NCI-H128 (cell line): Measurements from ENCODE around the gene SMCO1.
"Not testable (repeated sequence)": the region's sequence is repeated elsewhere in the genome, so short reads cannot be mapped to it uniquely, and the experiment has no call there.

Experiments
- DNase-seq: peaks from one replicate; lab custom pipeline; 2025; ENCODE audit not compliant: unreplicated experiment; lab: John Stamatoyannopoulos, UW

SMCO1 gene

DNA sequence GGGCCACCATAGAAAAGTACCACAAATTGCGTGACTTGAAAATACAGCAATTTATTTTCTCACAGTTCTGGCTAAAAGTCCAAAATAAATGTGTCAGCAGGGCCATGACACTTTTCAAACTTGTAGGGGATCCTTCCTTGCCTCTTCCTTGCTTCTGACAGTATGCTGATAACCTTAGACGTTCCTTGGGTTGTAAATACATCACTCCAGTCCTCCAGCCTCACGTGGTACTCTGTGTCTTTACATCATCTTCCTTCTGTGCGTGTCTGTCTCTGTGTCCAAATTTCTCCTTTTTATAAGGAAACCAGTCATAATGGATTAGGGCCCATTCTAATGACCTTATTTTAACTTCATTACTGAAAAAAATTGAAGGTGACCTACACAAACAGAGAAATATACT is 19.0 kb downstream of the SMCO1 start:
- DNase-seq: no peak

DNA sequence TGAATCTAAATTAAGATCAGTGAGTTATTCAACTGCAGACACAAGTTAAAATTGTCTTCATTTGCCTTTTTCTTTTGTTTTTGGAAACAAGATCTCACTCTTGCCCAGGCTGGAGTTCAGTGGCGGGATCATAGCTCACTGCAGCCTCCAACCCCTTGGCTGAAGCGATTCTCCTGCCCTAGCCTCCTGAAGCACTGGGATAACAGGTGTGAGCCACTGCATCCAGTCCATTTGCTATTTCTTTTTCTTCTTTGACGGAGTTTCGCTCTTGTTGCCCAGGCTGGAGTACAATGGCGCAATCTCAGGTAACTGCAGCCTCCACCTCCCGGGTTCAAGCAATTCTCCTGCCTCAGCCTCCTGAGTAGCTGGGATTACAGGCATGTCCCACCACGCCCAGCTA is 21.9 kb downstream of the SMCO1 start:
- no peak for DNase-seq

- no peak for DNase-seq
Observed at GRCh38 chr3:196492080-196492479, 23.1 kb downstream of the SMCO1 start.

GRCh38 chr3:196489747-196490146 is 25.4 kb downstream of the SMCO1 start:
- no peak for DNase-seq

GRCh38 chr3:196486263-196486662 is 28.9 kb downstream of the SMCO1 start:
- no peak for DNase-seq

DNA sequence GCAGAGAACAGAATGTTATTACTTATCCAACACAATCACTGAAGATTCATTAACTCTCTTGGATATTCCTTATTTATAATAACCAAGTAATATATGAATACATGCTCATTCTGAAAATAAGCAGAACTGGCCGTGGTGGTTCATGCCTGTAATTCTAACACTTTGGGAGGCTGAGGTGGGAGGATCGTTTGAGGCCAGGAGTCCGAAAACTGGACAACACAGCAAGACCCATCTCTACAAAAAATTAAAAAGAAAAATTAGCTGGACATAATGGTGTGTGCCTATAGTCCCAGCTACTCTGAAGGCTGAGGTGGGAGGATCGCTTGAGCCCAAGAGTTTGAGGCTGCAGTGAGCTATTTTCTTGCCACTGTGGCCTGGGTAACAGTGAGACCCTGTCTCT is 37.5 kb downstream of the SMCO1 start:
- no peak for DNase-seq

DNA sequence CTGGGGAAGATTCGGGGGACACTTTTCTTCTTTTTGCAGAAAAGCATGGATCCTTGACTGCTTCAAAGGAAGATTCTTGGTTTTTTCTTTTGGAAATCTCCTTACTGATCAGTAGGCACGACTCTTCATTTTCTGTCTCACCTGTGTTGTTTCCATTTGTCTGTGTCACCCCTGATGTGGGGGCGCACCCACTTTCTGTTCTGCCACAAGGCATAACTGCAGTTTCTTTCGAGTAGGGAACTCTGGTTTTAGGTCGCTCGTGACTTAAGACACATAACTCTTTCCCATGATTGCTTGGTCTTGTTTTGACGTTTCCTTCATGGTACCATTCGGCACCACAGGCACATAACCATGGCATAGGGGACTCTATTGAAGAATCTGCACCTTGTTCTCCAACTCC is 42.9 kb downstream of the SMCO1 start:
- no peak for DNase-seq

DNA sequence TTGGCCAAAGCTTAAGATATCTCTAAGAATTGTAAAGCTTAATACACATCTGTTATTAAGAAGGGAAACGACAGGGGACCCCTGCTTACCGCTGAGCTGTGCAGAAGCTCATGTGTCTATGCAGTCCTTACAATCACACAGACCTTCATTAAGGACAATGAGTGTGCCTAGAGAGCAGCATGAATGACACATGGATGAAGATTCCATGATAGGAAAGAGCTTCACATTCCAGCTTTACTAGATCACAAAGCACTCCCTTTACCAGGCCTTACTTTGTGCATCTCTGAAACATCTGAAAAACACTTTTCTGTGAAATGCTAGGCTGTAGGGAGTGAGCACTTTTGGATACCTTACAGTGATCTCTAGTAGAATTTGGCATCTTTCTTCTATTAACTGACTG is 43.6 kb downstream of the SMCO1 start:
- DNase-seq: no peak

DNA sequence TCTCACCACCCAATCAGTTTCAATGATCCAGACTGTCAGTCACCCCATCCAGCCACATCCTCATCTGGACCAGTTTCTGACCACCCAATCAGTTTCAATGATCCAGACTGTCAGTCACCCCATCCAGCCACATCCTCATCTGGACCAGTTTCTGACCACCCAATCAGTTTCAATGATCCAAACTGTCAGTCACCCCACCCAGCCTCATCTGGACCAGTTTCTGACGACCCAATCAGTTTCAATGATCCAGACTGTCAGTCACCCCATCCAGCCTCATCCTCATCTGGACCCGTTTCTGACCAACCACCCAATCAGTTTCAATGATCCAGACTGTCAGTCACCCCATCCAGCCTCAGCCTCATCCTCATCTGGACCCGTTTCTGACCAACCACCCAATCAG is 45.0 kb downstream of the SMCO1 start:
- not testable (repeated sequence) for DNase-seq

GRCh38 chr3:196463804-196464203 is 51.3 kb downstream of the SMCO1 start:
- no peak for DNase-seq

DNA sequence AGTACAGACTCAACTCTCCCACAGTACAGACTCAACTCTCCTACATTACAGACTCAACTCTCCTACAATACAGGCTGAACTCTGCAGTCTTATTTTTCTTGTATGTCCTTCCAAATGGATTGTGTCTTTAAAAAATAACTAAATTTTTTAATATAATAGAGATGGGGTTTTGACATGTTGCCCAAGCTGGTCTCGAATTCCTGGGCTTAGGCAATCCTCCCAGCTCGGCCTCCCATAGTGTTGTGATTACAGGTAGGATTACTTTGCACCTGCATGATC is 51.7 kb downstream of the SMCO1 start:
- no peak for DNase-seq

- not testable (repeated sequence) for DNase-seq
Observed at GRCh38 chr3:196462680-196463477, 52.3 kb downstream of the SMCO1 start.

DNA sequence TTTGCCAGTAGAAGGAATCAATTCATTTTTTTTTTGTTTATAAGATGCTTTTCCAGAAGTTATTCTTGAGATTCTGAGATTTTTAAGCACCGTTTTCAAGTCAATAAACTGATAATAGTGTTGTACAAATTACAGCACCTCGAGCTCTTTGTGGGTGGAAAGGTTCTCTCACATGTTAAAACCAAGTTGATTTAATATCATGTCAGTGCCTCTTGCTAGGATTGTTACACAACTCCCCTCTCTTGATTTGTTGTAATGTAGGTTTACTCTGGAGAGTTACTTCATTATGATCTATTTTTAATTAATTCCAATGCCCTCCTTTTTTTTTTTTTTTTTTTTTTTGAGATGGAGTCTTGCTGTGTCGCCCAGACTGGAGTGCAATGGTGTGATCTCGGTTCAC is 57.1 kb downstream of the SMCO1 start:
- DNase-seq: no peak

- DNase-seq: not testable (repeated sequence)
Observed at GRCh38 chr3:196457470-196457869, 57.7 kb downstream of the SMCO1 start.
